Measurements from ENCODE around the gene NKX1-1. TPM values are rescaled to one million over a fixed set of nuclear protein-coding genes. Genes with fewer than 3 reads are reported as not detected.

The NKX1-1 gene
- total RNA-seq, 1 experiment from 2014 or later, result not detected

- Mint-ChIP-seq H3K9me3 (no peaks in the 10 kb centered on the region), H3K27ac (no peak overlapping the region), H3K4me3 (no peak overlapping the region), H3K4me1 (no peaks in the 10 kb centered on the region), H3K27me3 (ENCODE audit: low read depth) (no peaks in the 10 kb centered on the region), H3K36me3 (no peaks in the 10 kb centered on the region)
- ChIA-PET POLR2A (no interaction called here), CTCF (no interaction called here)
- ATAC-seq (no peak), DNase-seq (ENCODE audit: low spot score) (peak; percentile 7)
- TF ChIP-seq MXD4 (CRISPR knock-in tag; IDR thresholded peaks at IDR 0.05; ENCODE audit: borderline replicate concordance), result no peak
- no peak for TF ChIP-seq TEAD4 (CRISPR knock-in tag; IDR thresholded peaks at IDR 0.05)
- TF ChIP-seq PREB (CRISPR knock-in tag; IDR thresholded peaks at IDR 0.05; ENCODE audit: borderline replicate concordance), result no peak
- TF ChIP-seq JUN (CRISPR knock-in tag; IDR thresholded peaks at IDR 0.05), result no peak
- no peak for TF ChIP-seq SMAD3 (CRISPR knock-in tag; IDR thresholded peaks at IDR 0.05; ENCODE audit: borderline replicate concordance)
- no peak for TF ChIP-seq ZNF263 (CRISPR knock-in tag; IDR thresholded peaks at IDR 0.05; ENCODE audit: low read depth)
- TF ChIP-seq ATF1 (CRISPR knock-in tag; IDR thresholded peaks at IDR 0.05), result no peak
- TF ChIP-seq ZNF232 (CRISPR knock-in tag; IDR thresholded peaks at IDR 0.05), result no peak
- TF ChIP-seq MYBL2 (CRISPR knock-in tag; IDR thresholded peaks at IDR 0.05), result no peak
- no peak for TF ChIP-seq ERG (CRISPR knock-in tag; IDR thresholded peaks at IDR 0.05)
- no peak for TF ChIP-seq ZNF671 (CRISPR knock-in tag; IDR thresholded peaks at IDR 0.05)
- no peak for TF ChIP-seq NFYB (CRISPR knock-in tag; conservative IDR thresholded peaks at IDR 0.05; ENCODE audit: low read depth)
- no peak for TF ChIP-seq E2F1 (CRISPR knock-in tag; IDR thresholded peaks at IDR 0.05)
- no peak for TF ChIP-seq IRF1 (CRISPR knock-in tag; IDR thresholded peaks at IDR 0.05)
- TF ChIP-seq SMAD4 (CRISPR knock-in tag; IDR thresholded peaks at IDR 0.05), result no peak
- TF ChIP-seq GABPB1 (CRISPR knock-in tag; IDR thresholded peaks at IDR 0.05), result no peak
- TF ChIP-seq E2F4 (CRISPR knock-in tag; IDR thresholded peaks at IDR 0.05; ENCODE audit: borderline replicate concordance, low read depth), result no peak
- no peak for TF ChIP-seq ATF2 (CRISPR knock-in tag; IDR thresholded peaks at IDR 0.05; ENCODE audit: borderline replicate concordance, low read depth)
Measured at GRCh38 chr4:1379801-1380331, 26.4 kb downstream of the NKX1-1 start.

GRCh38 chr4:1379351-1379781, 26.9 kb downstream of the NKX1-1 start:
- no peaks in the 10 kb centered on the region for H3K27me3 Mint-ChIP-seq (ENCODE audit: low read depth)
- no peak overlapping the region for H3K4me3 Mint-ChIP-seq
- H3K9me3 Mint-ChIP-seq, result no peaks in the 10 kb centered on the region
- H3K4me1 Mint-ChIP-seq, result no peaks in the 10 kb centered on the region
- no peak for ATAC-seq
- DNase-seq (ENCODE audit: low spot score), result peak; percentile 8
- TF ChIP-seq NFATC4 (CRISPR knock-in tag; IDR thresholded peaks at IDR 0.05) (no peak), ZNF317 (CRISPR knock-in tag; IDR thresholded peaks at IDR 0.05; ENCODE audit: borderline replicate concordance, low read depth) (no peak), ZMAT4 (CRISPR knock-in tag; IDR thresholded peaks at IDR 0.05) (no peak), NR1H2 (CRISPR knock-in tag; IDR thresholded peaks at IDR 0.05) (no peak), CDX4 (CRISPR knock-in tag; IDR thresholded peaks at IDR 0.05; ENCODE audit: borderline replicate concordance) (no peak), NR3C1 (CRISPR knock-in tag; conservative IDR thresholded peaks at IDR 0.05; ENCODE audit: low read depth) (no peak), ATF3 (CRISPR knock-in tag; conservative IDR thresholded peaks at IDR 0.05) (no peak), MYBL2 (CRISPR knock-in tag; IDR thresholded peaks at IDR 0.05) (no peak), GABPB1 (CRISPR knock-in tag; IDR thresholded peaks at IDR 0.05) (no peak), ESRRA (CRISPR knock-in tag; IDR thresholded peaks at IDR 0.05; ENCODE audit: borderline replicate concordance) (no peak), ZNF219 (CRISPR knock-in tag; IDR thresholded peaks at IDR 0.05; ENCODE audit: borderline replicate concordance) (no peak)
- CTCF ChIA-PET, result no interaction called here
- no peak overlapping the region for H3K27ac Mint-ChIP-seq
- POLR2A ChIA-PET, result no interaction called here
- H3K36me3 Mint-ChIP-seq, result no peaks in the 10 kb centered on the region
